B cell (primary cell): ENCODE data around the gene EXD3. TPM values are rescaled to one million over a fixed set of nuclear protein-coding genes. Genes with fewer than 3 reads are reported as not detected.
A peak's percentile ranks its signal among the peaks of the same experiment; 100 is the strongest.

Source experiments
- ATAC-seq: fragments of 200-7000 bp; cut with Tn5 transposase; one replicate; pipeline ENCODE4 v1.10.0; 2021; ENCODE audit warnings: low read depth, mild to moderate bottlenecking, moderate number of reproducible peaks, moderate library complexity
- CTCF ChIA-PET: fragments of 350-600 bp; sonication (Branson Sonifier 250); formaldehyde crosslinking; loops from one replicate; lab custom pipeline; 2021; ENCODE audit warnings: antibody characterized with exemption, inconsistent platforms; lab: Charles Lee
- POLR2A ChIA-PET: fragments of 350-600 bp; sonication (Branson Sonifier 250); formaldehyde crosslinking; loops from one replicate; lab custom pipeline; 2021; ENCODE audit warnings: antibody characterized with exemption; lab: Charles Lee
- DNase-seq: peaks from one replicate; pipeline ENCODE4 v3.0.0; 2013
- H2AFZ ChIP-seq: 2 replicates; pipeline ENCODE4 v1.6.1; 2012; ENCODE audit warnings: mild to moderate bottlenecking, low read depth, low read length; ENCODE audit not compliant: insufficient read depth, poor library complexity, severe bottlenecking
- H3K27ac ChIP-seq, 2 donors: 1 replicate in 1 of 2; 2 replicates in 1 of 2; pipeline ENCODE4 v1.5.1; 2012 to 2013; ENCODE audit warnings: low read length in 2 of 2, mild to moderate bottlenecking in 2 of 2, moderate library complexity in 1 of 2
- H3K27me3 ChIP-seq, 4 experiments: fragments of 200-600 bp in 1 of 4; sonication (generic) in 1 of 4; replicated peaks in 1 of 4; 1 replicate in 2 of 4; 2 replicates in 2 of 4; pipeline versions ENCODE4 v1.6.1 to v1.7.0; 2013 to 2016; ENCODE audit warnings: low read length in 3 of 4, mild to moderate bottlenecking in 2 of 4, mixed read lengths in 1 of 4, moderate library complexity in 1 of 4; ENCODE audit not compliant: insufficient read depth in 4 of 4, control insufficient read depth in 3 of 4; ENCODE audit errors: control extremely low read depth in 1 of 4
- H3K36me3 ChIP-seq, 2 experiments: replicated peaks in 1 of 2; 1 replicate in 1 of 2; 2 replicates in 1 of 2; pipeline versions ENCODE4 v1.6.1 to v1.7.1; 2013; ENCODE audit warnings: low read length in 1 of 2; ENCODE audit not compliant: insufficient read depth in 2 of 2, control insufficient read depth in 1 of 2; ENCODE audit errors: control extremely low read depth in 1 of 2, extremely low read depth in 1 of 2
- H3K4me1 ChIP-seq, 2 donors: fragments of 200-600 bp in 1 of 2; sonication (generic) in 1 of 2; 1 replicate in 1 of 2; 2 replicates in 1 of 2; pipeline versions ENCODE4 v1.5.1 to v1.6.1; 2013 to 2017; ENCODE audit warnings: low read length in 2 of 2; ENCODE audit not compliant: control insufficient read depth in 2 of 2, insufficient read depth in 2 of 2
- H3K4me2 ChIP-seq: replicated peaks from 2 replicates; pipeline ENCODE3; 2012; ENCODE audit warnings: mild to moderate bottlenecking, low read depth, low read length; ENCODE audit not compliant: poor library complexity, severe bottlenecking
- H3K4me3 ChIP-seq, 5 experiments: fragments of 200-600 bp in 1 of 5; sonication (generic) in 1 of 5; 1 replicate in 3 of 5; 2 replicates in 2 of 5; pipeline versions ENCODE4 v1.5.1 to v1.7.0; 2011 to 2016; ENCODE audit warnings: low read length in 4 of 5, mild to moderate bottlenecking in 4 of 5, low read depth in 2 of 5, control low read depth in 1 of 5, moderate library complexity in 1 of 5; ENCODE audit not compliant: insufficient read depth in 1 of 5; ENCODE audit errors: control extremely low read depth in 1 of 5, extremely low read depth in 1 of 5
- H3K79me2 ChIP-seq: fragments of 200-600 bp; sonication (generic); one replicate; pipeline ENCODE4 v1.6.0; 2016; ENCODE audit warnings: low read length; ENCODE audit not compliant: control insufficient read depth, insufficient read depth
- H3K9ac ChIP-seq: fragments of 200-600 bp; sonication (generic); 2 replicates; pipeline ENCODE4 v1.6.1; 2017; ENCODE audit warnings: mild to moderate bottlenecking, low read length, moderate library complexity
- H3K9me3 ChIP-seq, 3 donors: one replicate each; pipeline versions ENCODE4 v1.6.1 to v1.7.1; 2013; ENCODE audit warnings: low read length in 2 of 3; ENCODE audit not compliant: control insufficient read depth in 2 of 3, insufficient read depth in 1 of 3; ENCODE audit errors: control extremely low read depth in 1 of 3
- H4K20me1 ChIP-seq: 2 replicates; pipeline ENCODE4 v1.6.0; 2012; ENCODE audit warnings: mild to moderate bottlenecking, low read length; ENCODE audit not compliant: insufficient read depth, control insufficient read depth, poor library complexity, severe bottlenecking
- H3K27ac Mint-ChIP-seq: one replicate; pipeline ENCODE4 v1.8.0; 2021; ENCODE audit warnings: mixed read lengths
- H3K27me3 Mint-ChIP-seq: one replicate; pipeline ENCODE4 v1.8.0; 2021; ENCODE audit warnings: mixed read lengths
- H3K4me1 Mint-ChIP-seq: one replicate; pipeline ENCODE4 v1.8.0; 2021; ENCODE audit warnings: mixed read lengths
- H3K4me3 Mint-ChIP-seq: one replicate; pipeline ENCODE4 v1.8.0; 2021; ENCODE audit warnings: mixed read lengths
- H3K9me3 Mint-ChIP-seq: one replicate; pipeline ENCODE4 v1.8.0; 2022; ENCODE audit warnings: mixed read lengths; ENCODE audit not compliant: insufficient read depth
- CTCF ChIP-seq: fragments of 200-600 bp; IDR thresholded peaks from one replicate; pipeline ENCODE4 v1.8.0; 2022; ENCODE audit warnings: antibody characterized with exemption, mild to moderate bottlenecking
- EZH2 ChIP-seq: IDR thresholded peaks from 2 replicates; pipeline ENCODE4 v1.6.1; 2012; ENCODE audit warnings: borderline replicate concordance, low read depth, mild to moderate bottlenecking, moderate library complexity, low read length; ENCODE audit not compliant: insufficient read depth, poor library complexity, severe bottlenecking
- WGBS: methylation state at CpG from one replicate; pipeline ENCODE4 v1.1.5; 2013; ENCODE audit warnings: missing lambda C conversion rate; ENCODE audit not compliant: insufficient coverage; 5-methylcytosine and 5-hydroxymethylcytosine counted together
- intact Hi-C: fragments of 100-400 bp; cut with micrococcal nuclease; formaldehyde crosslinking; loops from one replicate; pipeline ENCODE4 v1.10.0; 2022
- polyA plus RNA-seq: library from polyadenylated mRNA; depleted of rRNA; stranded (reverse); fragments of >200 nt; gene quantifications from 2 replicates; pipeline ENCODE4 v1.2.3, GENCODE V29; 2012
- total RNA-seq, 2 donors: library from RNA; stranded (reverse); fragments of 120-200 nt in 1 of 2; gene quantifications; 1 replicate in 1 of 2; 2 replicates in 1 of 2; pipeline versions ENCODE4 v1.2.3 to v1.2.4, GENCODE V29; 2013 to 2022

EXD3 gene
- total and polyA plus RNA-seq, 2 donors (not counting 1 experiment from before 2014, with no cell fraction given), result 22.5 to 23.7 TPM

GRCh38 chr9:137441935-137442321, 19.0 kb upstream of the EXD3 start:
- CTCF ChIA-PET, result interaction anchor here (0.6 to 3.3 kb wide), 4 partner anchors 14 to 29 kb away, joined by 3 to 23 read pairs (median 4); partner anchors contain the start of genes EXD3 and NOXA1
- intact Hi-C loops, result loop anchor here (1.0 kb wide), 1 partner anchor 19 kb away; the partner anchor contains the start of genes EXD3 and NOXA1

More at GRCh38 chr9:137441935-137442321, 19.0 kb upstream of the EXD3 start:
- Histone ChIP-seq H4K20me1 (no peaks in the 10 kb centered on the region), H2AFZ (no peak overlapping the region), H3K9me3 (peaks cover 0 to 3% (median 0%) of the 10 kb centered on the region in 3 donors), H3K4me2 (peak overlapping the region; percentile 88), H3K27me3 (peaks cover 0 to 20% (median 7%) of the 10 kb centered on the region in 4 experiments), H3K4me3 (no peak overlapping the region), H3K4me1 (peaks cover 7 to 18% of the 10 kb centered on the region in 2 donors), H3K27ac (no peak overlapping the region), H3K79me2 (no peaks in the 10 kb centered on the region), H3K36me3 (no peaks in the 10 kb centered on the region), H3K9ac (no peak overlapping the region)
- Mint-ChIP-seq H3K4me1 (peaks cover 8% of the 10 kb centered on the region), H3K9me3 (no peaks in the 10 kb centered on the region), H3K27me3 (peaks cover 11% of the 10 kb centered on the region), H3K4me3 (peak overlapping the region; percentile 79), H3K27ac (no peak overlapping the region)
- ATAC-seq (no peak), DNase-seq (no peak)
- WGBS, result 13% methylated on average over 1 of the region's 7 CpGs
- TF ChIP-seq CTCF (no peak), EZH2 (no peak)
- POLR2A ChIA-PET, result interaction anchor here (0.6 to 0.9 kb wide), 3 partner anchors 15 to 155 kb away, joined by 4 to 6 read pairs (median 5); partner anchors contain the start of genes EXD3 and NOXA1
